Endothelial cell of umbilical vein (primary cell): ENCODE measurements around the gene PTPDC1.

Experiments used
- EZH2 ChIP-seq: IDR thresholded peaks from 2 replicates; pipeline ENCODE4 v1.6.1; 2012; ENCODE audit warnings: borderline replicate concordance, low read depth, mild to moderate bottlenecking, moderate library complexity, low read length, inconsistent platforms; ENCODE audit not compliant: severe bottlenecking
- POLR2A ChIP-seq: IDR thresholded peaks from 2 replicates; pipeline ENCODE4 v1.6.1; 2012; ENCODE audit warnings: low read depth, mild to moderate bottlenecking, control low read depth, low read length
- TF ChIP-seq, protein P1 (sequence below), 2 donors: IDR thresholded peaks; 1 replicate in 1 of 2; 2 replicates in 1 of 2; pipeline ENCODE4 v1.5.1; 2011; ENCODE audit warnings: low read length in 2 of 2, mild to moderate bottlenecking in 2 of 2, moderate library complexity in 2 of 2, control low read depth in 1 of 2, inconsistent platforms in 1 of 2, low read depth in 1 of 2; ENCODE audit not compliant: insufficient read depth in 1 of 2; ENCODE audit errors: extremely low read depth in 1 of 2

GRCh38 chr9:94111446-94111845 is 27.2 kb downstream of the PTPDC1 start:
- TF ChIP-seq, protein P1, sequence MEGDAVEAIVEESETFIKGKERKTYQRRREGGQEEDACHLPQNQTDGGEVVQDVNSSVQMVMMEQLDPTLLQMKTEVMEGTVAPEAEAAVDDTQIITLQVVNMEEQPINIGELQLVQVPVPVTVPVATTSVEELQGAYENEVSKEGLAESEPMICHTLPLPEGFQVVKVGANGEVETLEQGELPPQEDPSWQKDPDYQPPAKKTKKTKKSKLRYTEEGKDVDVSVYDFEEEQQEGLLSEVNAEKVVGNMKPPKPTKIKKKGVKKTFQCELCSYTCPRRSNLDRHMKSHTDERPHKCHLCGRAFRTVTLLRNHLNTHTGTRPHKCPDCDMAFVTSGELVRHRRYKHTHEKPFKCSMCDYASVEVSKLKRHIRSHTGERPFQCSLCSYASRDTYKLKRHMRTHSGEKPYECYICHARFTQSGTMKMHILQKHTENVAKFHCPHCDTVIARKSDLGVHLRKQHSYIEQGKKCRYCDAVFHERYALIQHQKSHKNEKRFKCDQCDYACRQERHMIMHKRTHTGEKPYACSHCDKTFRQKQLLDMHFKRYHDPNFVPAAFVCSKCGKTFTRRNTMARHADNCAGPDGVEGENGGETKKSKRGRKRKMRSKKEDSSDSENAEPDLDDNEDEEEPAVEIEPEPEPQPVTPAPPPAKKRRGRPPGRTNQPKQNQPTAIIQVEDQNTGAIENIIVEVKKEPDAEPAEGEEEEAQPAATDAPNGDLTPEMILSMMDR (IDR thresholded peaks at IDR 0.05; ENCODE audit: extremely low read depth in 1 of 2, insufficient read depth in 1 of 2, low read depth in 1 of 2, low read length in 2 of 2): no peak
- TF ChIP-seq EZH2: no peak
- TF ChIP-seq POLR2A: no peak
